ENCODE measurements around the gene PDE7B. TPM values are rescaled to one million over a fixed set of nuclear protein-coding genes. Genes with fewer than 3 reads are reported as not detected.

The PDE7B gene
- total RNA-seq, 2 experiments from 2014 or later, result 0.73 to 1.1 TPM

DNA sequence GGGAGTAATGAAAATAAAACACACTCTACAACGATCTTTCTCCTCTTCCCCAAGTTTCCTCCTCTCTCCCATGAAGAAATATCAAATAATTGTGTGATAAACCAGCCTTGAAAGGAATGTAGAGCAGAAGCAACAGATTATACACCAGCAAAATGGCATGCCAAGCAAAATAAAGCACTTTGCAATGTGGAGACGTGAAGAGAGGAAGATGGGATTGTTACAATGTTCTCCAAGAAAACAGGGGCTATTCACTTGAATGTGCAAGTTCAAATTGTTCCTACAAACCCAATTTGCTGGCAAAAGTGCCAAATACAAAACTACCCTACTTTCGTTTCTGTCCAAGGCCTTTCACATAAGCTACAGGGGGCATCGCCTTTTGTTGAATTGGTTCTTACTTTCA, 185.1 kb downstream of the PDE7B start:
- Mint-ChIP-seq H3K27ac (no peak overlapping the region), H3K36me3 (ENCODE audit: low read depth) (no peaks in the 10 kb centered on the region), H3K4me1 (peaks cover 10% of the 10 kb centered on the region), H3K4me3 (no peak overlapping the region), H3K9me3 (ENCODE audit: low read depth) (no peaks in the 10 kb centered on the region), H3K27me3 (peaks cover 2% of the 10 kb centered on the region)
- ATAC-seq (no peak), DNase-seq (no peak)
- intact Hi-C loops (cut with DNase I, micrococcal nuclease), result no loop called here
- ChIA-PET CTCF (interaction anchor here (0.8 kb wide), 1 partner anchor 24 kb away, joined by 3 read pairs; no protein-coding TSS in a partner anchor), POLR2A (no interaction called here)

DNA sequence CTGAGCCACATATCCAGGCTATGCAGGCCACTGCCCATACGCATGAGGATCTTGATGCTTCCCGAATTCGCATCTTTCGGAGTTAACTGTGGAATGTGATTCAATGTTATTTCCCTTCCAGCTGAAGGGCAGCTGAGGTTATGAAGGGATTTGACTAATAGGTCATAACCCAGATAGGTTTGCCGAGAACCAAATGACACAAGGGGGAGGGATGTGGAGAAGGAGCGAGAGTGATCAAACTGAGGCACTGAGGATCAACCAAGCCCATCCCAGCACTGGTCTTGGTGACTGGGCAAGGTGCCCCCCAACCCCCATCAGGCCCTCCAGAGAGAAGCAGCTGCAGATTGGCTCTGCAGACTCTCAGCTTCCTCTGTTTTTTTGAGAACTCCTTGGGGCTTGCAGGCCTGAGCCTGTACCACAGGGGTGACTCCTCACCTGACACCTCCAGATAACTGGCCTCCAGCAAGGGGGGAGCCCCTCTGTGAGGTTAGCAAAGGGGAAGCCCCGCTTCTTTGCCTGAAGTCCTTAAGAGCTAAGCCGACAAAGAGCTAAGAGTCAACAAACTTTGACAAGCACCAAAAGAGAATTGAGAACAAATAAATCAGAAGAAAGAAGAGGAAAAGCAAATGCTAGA, 185.9 kb downstream of the PDE7B start:
- Mint-ChIP-seq H3K4me3 (no peak overlapping the region), H3K4me1 (peaks cover 10% of the 10 kb centered on the region), H3K36me3 (ENCODE audit: low read depth) (no peaks in the 10 kb centered on the region), H3K27me3 (peaks cover 2% of the 10 kb centered on the region), H3K9me3 (ENCODE audit: low read depth) (no peaks in the 10 kb centered on the region), H3K27ac (peak overlapping the region; percentile 62)
- ChIA-PET POLR2A (interaction anchor here (0.7 kb wide), 1 partner anchor 251 kb away, joined by 3 read pairs; no protein-coding TSS in a partner anchor), CTCF (interaction anchor here (0.6 to 1.2 kb wide), 5 partner anchors 22 to 190 kb away, joined by 3 to 6 read pairs (median 4); no protein-coding TSS in a partner anchor)
- ATAC-seq (peak; percentile 100), DNase-seq (peak; percentile 77)
- intact Hi-C loops (cut with DNase I, micrococcal nuclease), result no loop called here

DNA sequence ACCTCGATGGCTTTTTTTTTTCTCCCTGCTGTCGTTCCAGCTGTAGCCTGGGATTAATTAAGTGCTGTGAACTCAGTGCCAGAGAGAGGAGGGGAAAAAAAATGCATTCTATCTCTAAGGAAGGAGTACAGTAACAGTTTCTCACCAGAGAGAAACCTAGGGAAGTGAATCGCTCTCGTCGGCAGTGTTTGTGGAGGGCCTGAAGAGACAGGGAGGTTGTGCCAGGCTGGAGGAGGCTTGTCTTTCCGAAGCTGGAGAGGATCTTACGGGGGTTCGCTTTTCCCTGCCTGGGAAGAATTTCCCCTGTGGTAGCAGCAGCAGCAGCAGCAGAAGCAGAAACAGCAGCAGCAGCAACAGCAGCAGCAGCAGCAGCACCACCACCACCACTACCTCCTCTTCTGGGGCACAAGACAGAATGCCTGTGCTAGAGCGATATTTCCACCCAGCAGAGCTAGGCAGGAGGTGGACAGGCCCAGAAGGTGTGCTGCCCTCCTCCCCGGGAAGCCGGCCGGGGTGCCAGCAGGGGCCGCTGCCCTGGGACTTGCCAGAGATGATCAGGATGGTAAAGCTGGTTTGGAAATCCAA, 186.5 kb downstream of the PDE7B start:
- H3K9me3 Mint-ChIP-seq (ENCODE audit: low read depth), result no peaks in the 10 kb centered on the region
- H3K4me3 Mint-ChIP-seq, result no peak overlapping the region
- POLR2A ChIA-PET, result interaction anchor here (0.7 kb wide), 1 partner anchor 250 kb away, joined by 3 read pairs; no protein-coding TSS in a partner anchor
- peak; percentile 27 for ATAC-seq
- peaks cover 10% of the 10 kb centered on the region for H3K4me1 Mint-ChIP-seq
- intact Hi-C loops (cut with DNase I, micrococcal nuclease), result no loop called here
- CTCF ChIA-PET, result interaction anchor here (0.6 to 1.2 kb wide), 6 partner anchors 22 to 189 kb away, joined by 3 to 6 read pairs (median 4); no protein-coding TSS in a partner anchor
- peak overlapping the region; percentile 62 for H3K27ac Mint-ChIP-seq
- DNase-seq, result no peak
- H3K27me3 Mint-ChIP-seq, result peaks cover 2% of the 10 kb centered on the region
- H3K36me3 Mint-ChIP-seq (ENCODE audit: low read depth), result no peaks in the 10 kb centered on the region

DNA sequence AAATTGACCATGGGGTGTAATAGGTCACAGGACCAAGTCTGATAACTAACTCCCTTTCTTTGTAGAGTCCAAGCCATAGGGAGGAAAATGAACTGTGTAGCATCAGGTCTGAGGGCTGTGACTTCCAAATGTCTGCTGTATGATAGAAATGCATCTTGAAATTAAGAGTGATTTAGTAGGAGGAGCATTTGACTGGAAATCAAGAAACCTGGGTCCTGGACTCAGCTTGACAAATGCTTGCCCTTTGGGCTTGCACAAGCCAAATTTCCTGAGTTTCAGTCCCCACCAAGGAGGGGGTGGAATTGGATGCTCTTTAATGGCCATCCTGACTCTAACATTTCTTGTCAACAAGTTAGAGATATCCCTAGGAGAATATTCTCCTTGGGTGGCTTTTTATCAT, 187.0 kb downstream of the PDE7B start:
- Mint-ChIP-seq H3K9me3 (ENCODE audit: low read depth) (no peaks in the 10 kb centered on the region), H3K4me1 (peaks cover 10% of the 10 kb centered on the region), H3K27ac (no peak overlapping the region), H3K4me3 (no peak overlapping the region), H3K36me3 (ENCODE audit: low read depth) (no peaks in the 10 kb centered on the region), H3K27me3 (peaks cover 2% of the 10 kb centered on the region)
- ChIA-PET CTCF (interaction anchor here (0.6 to 1.2 kb wide), 4 partner anchors 24 to 1328 kb away, joined by 3 to 6 read pairs (median 4); no protein-coding TSS in a partner anchor), POLR2A (no interaction called here)
- DNase-seq, result no peak
- no peak for ATAC-seq
- intact Hi-C loops (cut with DNase I, micrococcal nuclease), result no loop called here

DNA sequence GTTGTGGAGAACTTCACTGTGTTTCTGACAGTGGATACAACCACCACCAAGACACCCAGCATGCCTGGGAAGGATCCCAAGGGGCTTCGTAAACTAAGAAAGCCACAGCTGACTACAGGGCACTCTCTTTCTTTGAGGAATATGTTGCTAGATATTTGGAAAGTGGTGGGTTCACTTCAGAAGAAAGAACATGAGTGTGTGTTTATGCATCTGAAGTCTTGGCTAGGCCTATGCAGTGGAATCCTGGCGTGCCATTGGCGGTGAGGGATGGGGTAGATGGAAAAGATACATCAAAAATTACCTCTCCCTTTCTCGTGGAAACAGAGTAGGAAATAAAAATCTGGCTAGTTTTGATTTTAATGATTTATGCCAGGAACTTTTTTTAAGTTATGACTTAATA, 187.7 kb downstream of the PDE7B start:
- ChIA-PET POLR2A (no interaction called here), CTCF (interaction anchor here (0.7 to 1.1 kb wide), 2 partner anchors 23 to 1327 kb away, joined by 3 to 4 read pairs; no protein-coding TSS in a partner anchor)
- DNase-seq, result no peak
- no peak overlapping the region for H3K27ac Mint-ChIP-seq
- no peak for ATAC-seq
- no peaks in the 10 kb centered on the region for H3K9me3 Mint-ChIP-seq (ENCODE audit: low read depth)
- H3K27me3 Mint-ChIP-seq, result peaks cover 2% of the 10 kb centered on the region
- H3K4me3 Mint-ChIP-seq, result no peak overlapping the region
- H3K4me1 Mint-ChIP-seq, result peaks cover 10% of the 10 kb centered on the region
- intact Hi-C loops (cut with DNase I, micrococcal nuclease), result no loop called here
- no peaks in the 10 kb centered on the region for H3K36me3 Mint-ChIP-seq (ENCODE audit: low read depth)

DNA sequence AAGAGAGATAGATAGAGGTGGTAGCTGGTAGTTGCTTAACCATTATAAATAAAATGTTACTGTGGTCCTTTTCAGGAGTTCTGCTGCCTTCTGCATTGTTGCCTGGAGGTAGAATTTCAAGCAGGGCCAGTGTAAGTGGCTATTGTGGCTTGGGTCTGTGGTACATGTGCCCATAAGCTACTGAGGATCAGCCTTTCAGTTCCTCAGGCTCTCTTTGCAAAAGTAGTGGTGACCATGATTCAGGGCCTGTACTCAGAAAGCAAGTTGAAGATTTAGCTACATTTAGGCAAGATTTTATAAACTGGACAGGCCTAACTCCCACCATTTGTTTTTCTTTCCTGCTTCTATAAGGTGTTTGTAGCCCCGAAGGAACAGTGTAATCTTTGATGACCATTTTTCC, 199.0 kb downstream of the PDE7B start:
- DNase-seq (no peak), ATAC-seq (no peak)
- no peaks in the 10 kb centered on the region for H3K27me3 Mint-ChIP-seq
- no peaks in the 10 kb centered on the region for H3K36me3 Mint-ChIP-seq (ENCODE audit: low read depth)
- H3K4me1 Mint-ChIP-seq, result peaks cover 16% of the 10 kb centered on the region
- intact Hi-C loops (cut with DNase I, micrococcal nuclease), result no loop called here
- H3K4me3 Mint-ChIP-seq, result no peak overlapping the region
- ChIA-PET CTCF (interaction anchor here (0.7 to 2.0 kb wide), 2 partner anchors 11 to 176 kb away, joined by 3 to 5 read pairs; no protein-coding TSS in a partner anchor), POLR2A (no interaction called here)
- H3K27ac Mint-ChIP-seq, result peak overlapping the region; percentile 61
- H3K9me3 Mint-ChIP-seq (ENCODE audit: low read depth), result no peaks in the 10 kb centered on the region

DNA sequence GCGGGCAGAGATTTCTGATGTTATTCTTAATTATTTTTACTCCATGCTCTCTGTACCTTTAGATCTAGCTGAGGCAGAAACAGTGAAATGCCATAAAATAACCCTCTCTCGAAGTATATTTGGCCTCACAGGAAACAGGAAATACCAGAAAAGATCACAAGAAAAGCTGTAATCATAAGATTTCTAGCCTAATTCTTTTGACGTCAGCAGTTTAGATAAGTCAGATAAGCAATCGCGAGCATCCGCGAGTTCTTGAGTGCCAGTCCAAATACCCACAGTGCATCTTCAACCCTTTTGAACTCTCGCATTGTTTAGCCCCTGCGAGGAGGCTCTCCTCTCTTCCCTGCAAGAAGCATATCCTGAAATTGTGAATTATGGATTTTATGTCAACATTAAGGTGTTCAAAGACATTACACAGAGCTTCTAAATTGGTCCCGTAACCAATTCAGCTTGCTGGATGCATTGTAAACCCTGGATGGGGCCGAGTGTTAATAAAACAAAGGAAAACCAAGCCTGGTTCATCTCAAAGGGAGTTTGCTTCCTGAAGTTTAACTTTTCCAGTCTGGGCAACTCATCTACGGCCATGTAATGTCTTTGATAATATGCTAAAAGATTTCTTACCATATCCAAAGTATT, 199.8 kb downstream of the PDE7B start:
- H3K4me1 Mint-ChIP-seq, result peaks cover 16% of the 10 kb centered on the region
- intact Hi-C loops (cut with DNase I, micrococcal nuclease), result no loop called here
- H3K9me3 Mint-ChIP-seq (ENCODE audit: low read depth), result no peaks in the 10 kb centered on the region
- no peaks in the 10 kb centered on the region for H3K27me3 Mint-ChIP-seq
- peak overlapping the region; percentile 32 for H3K27ac Mint-ChIP-seq
- CTCF ChIA-PET, result interaction anchor here (0.8 to 2.0 kb wide), 2 partner anchors 175 to 878 kb away, joined by 3 to 5 read pairs; no protein-coding TSS in a partner anchor
- ATAC-seq, result no peak
- no peaks in the 10 kb centered on the region for H3K36me3 Mint-ChIP-seq (ENCODE audit: low read depth)
- POLR2A ChIA-PET, result no interaction called here
- peak; percentile 21 for DNase-seq
- no peak overlapping the region for H3K4me3 Mint-ChIP-seq

DNA sequence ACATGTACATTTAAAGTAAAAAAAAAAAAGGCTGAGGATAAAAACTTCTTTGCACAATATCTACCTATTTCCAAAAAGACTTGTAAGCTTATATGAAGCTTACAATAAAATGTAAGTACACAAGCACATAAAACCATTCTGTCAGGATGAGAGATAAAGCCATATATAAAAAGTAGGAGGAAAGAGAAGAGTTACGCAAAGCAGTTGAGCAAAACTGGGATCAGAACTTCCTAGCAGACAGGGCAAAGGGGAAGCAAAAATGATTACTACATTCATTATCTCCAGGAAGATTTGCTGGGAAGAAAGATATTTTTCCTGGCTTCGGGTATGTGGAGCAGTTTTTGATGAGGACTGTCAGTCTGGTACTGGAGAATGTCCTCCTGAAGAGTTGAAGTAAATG, 200.5 kb downstream of the PDE7B start:
- H3K4me3 Mint-ChIP-seq, result no peak overlapping the region
- no peak overlapping the region for H3K27ac Mint-ChIP-seq
- ChIA-PET POLR2A (no interaction called here), CTCF (interaction anchor here (2.0 kb wide), 1 partner anchor 174 kb away, joined by 5 read pairs; no protein-coding TSS in a partner anchor)
- no peaks in the 10 kb centered on the region for H3K27me3 Mint-ChIP-seq
- no peaks in the 10 kb centered on the region for H3K9me3 Mint-ChIP-seq (ENCODE audit: low read depth)
- H3K36me3 Mint-ChIP-seq (ENCODE audit: low read depth), result no peaks in the 10 kb centered on the region
- intact Hi-C loops (cut with DNase I, micrococcal nuclease), result no loop called here
- ATAC-seq (no peak), DNase-seq (no peak)
- H3K4me1 Mint-ChIP-seq, result peaks cover 16% of the 10 kb centered on the region

DNA sequence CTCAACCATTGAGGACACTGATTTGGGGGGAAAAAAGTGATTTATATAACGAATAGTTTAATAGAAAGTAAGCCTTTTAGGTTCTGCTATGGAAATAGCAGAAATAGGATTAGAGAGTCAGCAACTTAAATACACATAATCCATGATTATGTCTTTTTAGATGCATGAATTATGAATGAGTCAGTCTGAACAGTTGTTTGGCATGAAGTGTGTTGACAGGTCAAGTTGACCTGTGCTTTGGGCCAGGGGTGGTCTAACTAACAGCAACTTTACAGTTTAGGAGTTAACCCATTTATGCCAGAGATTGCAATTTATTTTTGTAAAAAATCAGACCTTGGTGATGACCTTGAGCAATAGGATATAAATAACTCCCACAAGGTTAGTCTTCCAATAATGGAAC, 207.4 kb downstream of the PDE7B start:
- no peak overlapping the region for H3K27ac Mint-ChIP-seq
- ATAC-seq, result no peak

DNA sequence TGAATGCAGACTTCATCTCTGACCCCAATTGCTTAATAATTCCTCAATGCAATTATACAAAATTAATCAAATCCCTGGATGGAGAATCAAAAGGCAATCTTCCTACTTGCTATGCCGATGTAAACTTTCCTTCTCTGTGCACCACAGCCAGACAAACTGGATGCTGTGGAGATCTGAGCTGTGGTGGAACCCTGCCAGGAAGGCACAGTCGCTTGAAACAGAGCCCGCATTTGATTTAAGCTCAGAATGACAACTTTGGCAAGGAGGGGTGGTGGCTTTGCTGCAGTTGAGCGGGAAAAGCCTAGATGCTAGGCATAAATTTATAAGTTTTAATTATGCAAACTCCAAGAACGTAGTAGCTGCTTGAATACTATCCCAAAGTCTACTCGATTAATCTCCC, 207.8 kb downstream of the PDE7B start:
- H3K27ac Mint-ChIP-seq, result no peak overlapping the region
- no peaks in the 10 kb centered on the region for H3K4me1 Mint-ChIP-seq
- no peak overlapping the region for H3K4me3 Mint-ChIP-seq
- H3K9me3 Mint-ChIP-seq (ENCODE audit: low read depth), result no peaks in the 10 kb centered on the region
- POLR2A ChIA-PET, result no interaction called here
- intact Hi-C loops (cut with DNase I, micrococcal nuclease), result no loop called here
- H3K27me3 Mint-ChIP-seq, result peaks cover 2% of the 10 kb centered on the region
- ATAC-seq, result no peak
- H3K36me3 Mint-ChIP-seq (ENCODE audit: low read depth), result no peaks in the 10 kb centered on the region
- CTCF ChIA-PET, result interaction anchor here (1.7 to 1.8 kb wide), 2 partner anchors 22 to 167 kb away, joined by 4 to 6 read pairs; no protein-coding TSS in a partner anchor
- no peak for DNase-seq

More for the DNA sequence above, 207.4 kb downstream of the PDE7B start:
- H3K36me3 Mint-ChIP-seq (ENCODE audit: low read depth), result no peaks in the 10 kb centered on the region
- ChIA-PET CTCF (interaction anchor here (1.7 kb wide), 1 partner anchor 21 kb away, joined by 4 read pairs; no protein-coding TSS in a partner anchor), POLR2A (no interaction called here)
- H3K4me1 Mint-ChIP-seq, result no peaks in the 10 kb centered on the region
- H3K27me3 Mint-ChIP-seq, result peaks cover 2% of the 10 kb centered on the region
- H3K9me3 Mint-ChIP-seq (ENCODE audit: low read depth), result no peaks in the 10 kb centered on the region
- DNase-seq, result no peak
- H3K4me3 Mint-ChIP-seq, result no peak overlapping the region
- intact Hi-C loops (cut with DNase I, micrococcal nuclease), result no loop called here

DNA sequence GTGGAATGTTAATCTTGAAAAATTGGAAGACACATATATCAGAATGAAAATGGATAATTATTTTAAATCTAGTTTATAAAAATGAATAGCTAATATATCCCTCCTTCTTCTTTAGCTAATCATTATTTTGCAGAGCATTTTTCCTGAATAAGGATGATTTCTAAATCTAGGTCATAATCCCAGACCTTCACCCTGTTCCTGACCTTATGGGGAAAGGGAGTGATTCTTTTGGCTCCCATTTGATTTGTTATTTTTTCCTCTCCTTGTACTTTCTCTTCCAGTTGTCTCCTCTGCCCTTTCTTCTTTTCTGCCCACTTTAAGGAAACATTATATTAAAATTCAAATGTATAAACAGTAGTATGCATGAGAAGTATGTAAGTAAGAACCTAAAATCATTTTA, 208.6 kb downstream of the PDE7B start:
- H3K27ac Mint-ChIP-seq, result no peak overlapping the region
- CTCF ChIA-PET, result interaction anchor here (0.7 to 1.8 kb wide), 3 partner anchors 22 to 166 kb away, joined by 3 to 6 read pairs (median 4); no protein-coding TSS in a partner anchor
- no peaks in the 10 kb centered on the region for H3K4me1 Mint-ChIP-seq
- intact Hi-C loops (cut with DNase I, micrococcal nuclease), result no loop called here
- POLR2A ChIA-PET, result no interaction called here
- H3K4me3 Mint-ChIP-seq, result no peak overlapping the region
- H3K36me3 Mint-ChIP-seq (ENCODE audit: low read depth), result no peaks in the 10 kb centered on the region
- H3K27me3 Mint-ChIP-seq, result peaks cover 2% of the 10 kb centered on the region
- no peak for ATAC-seq
- DNase-seq, result no peak
- H3K9me3 Mint-ChIP-seq (ENCODE audit: low read depth), result no peaks in the 10 kb centered on the region
